Measurements from ENCODE around the gene PMVK.

PMVK gene

DNA sequence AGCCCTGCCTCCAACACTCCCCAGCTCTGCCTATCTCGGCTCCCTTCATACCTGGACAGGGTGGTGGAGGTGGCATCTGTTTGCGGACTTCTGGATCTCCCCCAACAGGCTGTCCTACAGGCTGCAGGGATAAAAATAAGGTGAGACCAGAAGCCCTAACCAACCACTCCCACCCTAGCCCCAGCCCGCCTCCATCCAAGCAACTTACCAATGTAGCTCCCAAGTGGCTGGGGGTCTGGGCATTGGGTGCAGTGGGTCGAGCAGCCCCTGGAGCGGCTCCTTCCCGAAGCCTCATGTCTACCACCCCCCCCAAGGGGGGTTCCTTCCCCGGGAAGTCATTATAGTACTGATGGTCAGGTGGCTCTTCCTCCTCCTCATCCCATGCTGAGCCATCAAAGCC lies 29.6 kb upstream of the PMVK start:
- no peak for DNase-seq (ENCODE audit: low read depth)

DNA sequence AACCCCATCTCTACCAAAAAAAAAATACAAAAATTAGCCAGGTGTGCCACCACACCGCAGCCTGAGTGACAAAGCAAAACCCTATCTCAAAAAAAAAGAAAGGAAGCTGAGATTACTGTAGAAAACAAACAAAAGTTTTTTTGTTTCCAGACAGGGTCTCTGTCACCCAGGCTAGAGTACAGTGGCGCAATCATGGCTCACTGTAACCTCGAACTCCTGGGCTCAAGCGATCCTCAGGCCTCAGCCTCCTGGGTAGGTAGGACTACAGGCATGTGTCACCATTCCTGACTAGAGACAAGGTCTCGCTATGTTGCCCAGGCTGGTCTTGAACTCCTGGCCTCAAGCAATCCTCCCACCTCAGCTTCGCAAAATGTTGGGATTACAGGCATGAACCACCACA lies 27.8 kb upstream of the PMVK start:
- DNase-seq (ENCODE audit: low read depth): no peak

GRCh38 chr1:154963643-154964042 lies 27.1 kb upstream of the PMVK start:
- no peak for DNase-seq (ENCODE audit: low read depth)

- no peak for DNase-seq (ENCODE audit: low read depth)
Observed at GRCh38 chr1:154962795-154963330, 26.3 kb upstream of the PMVK start.

DNA sequence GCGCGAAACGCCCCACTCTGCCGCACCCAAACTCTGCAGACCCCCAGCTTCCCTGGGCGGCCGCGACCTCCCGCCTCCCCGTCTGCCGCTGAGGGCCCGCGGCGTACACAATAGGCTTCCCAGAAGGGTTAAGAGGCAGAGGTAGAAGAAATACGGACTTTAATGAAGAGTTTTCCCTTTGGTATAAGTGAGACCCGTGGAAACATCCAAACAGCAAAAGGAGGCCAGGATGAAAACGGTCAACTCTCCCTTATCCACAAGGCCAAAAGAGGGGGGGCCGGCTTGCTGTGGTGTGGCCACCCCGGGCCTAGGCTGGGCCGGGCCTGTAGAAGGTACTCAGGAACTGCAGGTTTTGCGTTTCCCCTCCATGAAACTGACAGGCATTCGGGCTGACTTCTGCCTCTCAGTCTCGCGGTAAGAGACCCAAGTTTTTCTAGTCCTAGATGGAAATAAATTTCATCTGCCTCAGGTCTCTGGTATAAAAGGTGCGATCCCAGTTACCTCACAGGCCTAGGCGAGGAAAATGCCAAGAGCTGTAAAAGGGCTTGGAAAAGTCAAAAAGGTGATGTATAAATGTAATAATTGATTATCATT lies 25.7 kb upstream of the PMVK start:
- no peak for DNase-seq (ENCODE audit: low read depth)

DNA sequence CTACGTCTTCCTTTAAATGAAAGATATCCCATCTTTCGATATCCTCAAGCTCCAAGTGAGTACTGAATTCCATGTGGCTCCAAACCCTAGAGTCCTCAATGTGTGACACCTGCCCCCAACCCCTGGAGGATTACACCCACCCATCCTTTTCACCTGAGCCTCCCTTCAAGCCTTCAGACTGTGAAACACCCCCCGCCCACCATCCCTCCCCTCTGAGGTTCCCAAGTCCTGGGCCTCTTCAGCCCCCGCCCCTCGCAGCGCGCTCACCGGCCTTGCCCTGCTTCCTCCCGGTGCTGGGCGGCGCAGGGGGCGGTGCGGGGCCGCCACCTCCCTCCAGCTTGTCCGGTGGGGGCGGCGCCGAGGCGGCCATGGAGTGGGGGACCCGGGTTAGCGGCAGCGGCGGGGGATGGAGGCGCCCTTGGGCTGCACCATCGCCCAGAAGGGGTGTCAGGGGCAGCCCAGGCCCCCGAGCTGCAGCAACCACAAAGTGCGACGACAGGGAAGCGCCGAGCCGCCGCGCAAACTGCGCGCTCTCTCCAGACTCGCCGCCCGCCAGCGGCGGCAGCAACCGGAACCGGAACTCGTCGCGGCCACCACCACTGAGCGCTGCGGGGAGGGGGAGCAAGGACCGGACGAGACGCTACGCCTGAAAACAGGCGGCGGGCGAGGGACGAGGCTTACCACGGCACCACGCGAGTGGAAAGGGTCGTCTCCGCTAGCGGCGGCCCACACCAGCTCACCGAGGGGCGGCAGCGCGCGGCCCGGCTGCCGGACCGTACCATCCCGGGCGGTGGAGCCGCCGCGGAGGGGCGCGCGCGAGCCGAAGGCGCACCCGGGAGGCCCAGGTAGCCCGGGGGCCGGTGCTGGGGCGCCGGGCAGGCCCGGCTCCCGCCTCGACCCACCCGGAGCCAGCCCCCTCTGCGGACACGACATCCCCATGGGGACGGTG lies 25.0 kb upstream of the PMVK start, which contains the start of gene PYGO2:
Gene PYGO2, minus strand, starts transcription at position 576 of the 949 bp plus-strand sequence. Its CDS starts 206 bp downstream, at position 370.
- DNase-seq (ENCODE audit: low read depth): no peak

GRCh38 chr1:154960446-154961136 lies 24.1 kb upstream of the PMVK start:
- no peak for DNase-seq (ENCODE audit: low read depth)

DNA sequence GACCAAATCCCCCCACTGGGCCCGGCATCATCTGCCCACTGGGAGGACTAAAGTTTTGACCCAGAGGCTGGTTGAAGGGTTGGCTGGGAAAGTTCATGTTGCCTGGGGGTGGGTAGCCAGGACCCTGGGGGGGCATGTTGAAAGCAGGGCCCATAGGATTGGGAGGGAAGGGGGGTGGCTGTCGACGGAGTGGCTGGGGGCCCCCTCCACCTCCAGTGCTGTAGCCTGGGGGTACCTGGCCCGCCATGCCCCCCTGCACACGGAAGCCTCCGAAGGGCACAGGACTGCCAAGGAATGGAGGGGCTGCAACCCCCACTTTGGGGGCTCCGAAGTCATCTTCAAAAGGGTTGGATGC lies 22.9 kb upstream of the PMVK start:
- DNase-seq (ENCODE audit: low read depth): no peak

- DNase-seq (ENCODE audit: low read depth): no peak
Observed at GRCh38 chr1:154958681-154959425, 22.3 kb upstream of the PMVK start.

DNA sequence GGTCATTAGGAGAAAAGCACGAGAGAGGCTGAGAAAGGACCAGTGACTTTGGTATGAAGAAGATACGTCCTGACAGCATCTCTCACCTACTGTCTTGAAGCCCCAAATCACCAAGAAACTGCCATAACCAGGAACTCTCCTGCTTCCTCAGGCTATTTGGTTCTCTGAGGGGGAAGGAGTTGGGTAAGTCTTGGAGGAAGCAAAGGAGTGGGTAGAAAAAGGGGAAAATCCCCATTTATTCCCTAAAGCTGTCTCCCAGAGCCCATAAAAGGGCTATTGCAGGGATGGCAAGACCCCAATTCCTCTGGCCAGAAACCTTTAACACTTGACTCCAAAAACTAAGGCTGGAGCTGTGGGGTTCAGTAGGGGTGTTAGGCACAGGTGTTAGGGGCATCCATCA lies 21.5 kb upstream of the PMVK start:
- no peak for DNase-seq (ENCODE audit: low read depth)

- DNase-seq (ENCODE audit: low read depth): no peak
Observed at GRCh38 chr1:154957091-154957657, 20.7 kb upstream of the PMVK start.

- DNase-seq (ENCODE audit: low read depth): no peak
Observed at GRCh38 chr1:154956544-154956941, 20.0 kb upstream of the PMVK start.

GRCh38 chr1:154955718-154956543 lies 19.4 kb upstream of the PMVK start, which contains the start of gene PBXIP1:
TSS of gene PBXIP1 (minus strand) at chr1:154956099. CDS start at chr1:154953721, 2,378 bp downstream.
- DNase-seq (ENCODE audit: low read depth): peak; percentile 69

- DNase-seq (ENCODE audit: low read depth): peak; percentile 59
Observed at GRCh38 chr1:154955039-154955717, 18.7 kb upstream of the PMVK start.

DNA sequence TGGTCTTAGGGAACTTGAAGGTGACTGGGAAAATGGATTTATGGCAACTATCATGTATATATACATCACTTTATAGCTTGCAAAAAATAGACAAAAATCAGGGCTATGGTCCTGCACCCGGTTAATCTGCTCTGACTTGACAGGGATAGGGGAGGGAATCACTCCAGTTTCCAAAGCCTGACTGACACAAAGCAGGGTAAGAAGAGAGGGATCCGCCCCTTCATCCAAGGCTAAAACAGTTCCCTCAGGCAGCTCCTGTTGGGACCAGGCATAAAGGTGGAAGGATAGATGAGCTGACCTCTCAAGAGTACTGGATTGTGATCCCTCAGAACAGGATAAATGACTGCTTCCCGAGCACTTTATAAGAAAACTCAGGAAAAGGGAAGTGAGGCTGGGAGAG lies 18.0 kb upstream of the PMVK start:
- no peak for DNase-seq (ENCODE audit: low read depth)

- no peak for DNase-seq (ENCODE audit: low read depth)
Observed at GRCh38 chr1:154953611-154954038, 17.1 kb upstream of the PMVK start.

DNA sequence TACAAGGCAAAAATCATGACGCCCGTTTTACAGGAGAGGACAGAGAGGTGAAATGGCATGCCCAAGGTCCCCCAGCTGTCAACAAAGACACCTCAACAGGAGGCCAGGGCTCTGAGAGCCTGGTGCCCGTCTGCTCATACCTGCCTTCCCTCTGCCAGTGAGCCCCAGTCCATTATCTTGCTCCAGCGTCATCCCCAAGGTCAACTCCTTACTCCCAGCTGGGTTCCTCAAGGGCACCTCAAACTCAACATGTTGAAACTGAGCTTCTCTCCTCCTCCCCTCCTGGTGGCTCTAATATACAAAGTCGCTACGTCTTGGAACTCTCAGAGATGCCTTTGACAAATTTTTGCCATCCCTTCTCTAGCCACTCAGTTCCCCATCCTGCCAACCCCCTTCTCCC lies 16.1 kb upstream of the PMVK start:
- no peak for DNase-seq (ENCODE audit: low read depth)

DNA sequence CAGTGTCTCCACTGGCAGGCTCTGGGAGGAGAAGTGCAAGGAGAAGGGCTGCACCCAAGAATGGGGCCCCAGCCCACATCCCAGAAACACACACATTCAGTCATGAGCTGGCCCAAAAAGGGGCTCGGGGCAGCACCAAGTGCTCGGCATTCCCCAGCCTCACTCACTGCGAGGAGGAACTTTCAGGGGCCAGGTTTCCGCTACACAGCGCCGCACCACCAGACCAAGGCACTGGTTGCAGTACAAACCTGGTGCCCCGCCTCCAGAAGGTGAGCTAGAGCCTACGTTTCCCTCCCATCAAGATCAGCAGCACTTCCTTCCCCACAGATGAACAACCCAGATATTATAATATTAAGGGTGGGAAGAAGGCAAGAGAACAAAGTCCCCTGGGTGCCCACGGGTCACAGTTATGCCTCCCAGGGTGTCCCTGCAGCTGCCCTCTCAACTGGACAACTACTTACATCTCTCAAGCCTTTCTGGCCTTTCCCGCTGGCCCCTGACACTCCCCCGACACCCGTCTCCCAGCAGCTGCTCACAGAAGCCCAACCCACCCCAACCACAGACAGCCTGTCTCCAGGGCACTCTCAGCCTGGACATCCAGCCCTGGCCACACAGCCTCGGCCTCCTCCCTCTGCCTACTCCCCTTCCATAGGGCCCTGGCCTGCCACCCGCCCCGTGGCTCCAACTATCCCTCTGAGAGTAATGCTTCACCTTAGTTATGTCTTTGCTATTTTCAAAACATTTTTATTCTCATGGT lies 15.6 kb upstream of the PMVK start:
- no peak for DNase-seq (ENCODE audit: low read depth)

DNA sequence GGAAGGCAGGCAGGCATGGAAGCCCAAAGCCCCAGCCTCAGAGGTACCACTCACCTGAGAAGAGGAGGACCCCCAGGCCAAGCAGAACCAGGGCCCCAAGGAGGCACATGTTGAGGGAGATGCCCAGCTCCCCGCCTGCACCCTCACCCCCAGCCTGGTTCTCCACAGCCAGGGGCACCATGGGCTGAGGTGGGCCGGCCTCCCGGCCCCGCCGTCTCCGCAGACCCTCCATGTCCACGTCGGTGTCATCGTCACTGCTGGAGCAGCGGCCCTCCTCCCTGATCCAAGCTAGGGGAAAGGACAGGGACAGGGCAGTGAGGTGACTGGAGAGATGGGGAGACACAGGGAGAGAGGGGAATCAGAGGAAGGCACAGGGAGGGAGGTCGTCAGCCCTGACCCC lies 11.6 kb upstream of the PMVK start:
- DNase-seq (ENCODE audit: low read depth): no peak

Data from non-pigmented ciliary epithelial cell (primary cell).